ENCODE measurements around the gene MORC4. TPM values are rescaled to one million over a fixed set of nuclear protein-coding genes. Genes with fewer than 3 reads are reported as not detected.

The MORC4 gene
- total and polyA plus RNA-seq, 2 donors from 2014 or later: 8.2 to 12.6 TPM

- Histone ChIP-seq H3K36me3 (ENCODE audit: control insufficient read depth in 2 of 3, insufficient read depth in 3 of 3, low read length in 3 of 3) (peaks cover 0 to 3% (median 0%) of the 10 kb centered on the region in 3 donors), H3K9me3 (ENCODE audit: control insufficient read depth in 2 of 3, insufficient read depth in 1 of 3, low read length in 3 of 3) (no peaks in the 10 kb centered on the region), H3K4me1 (ENCODE audit: control insufficient read depth in 2 of 3, insufficient read depth in 2 of 3, low read depth in 1 of 3, low read length in 3 of 3) (no peaks in the 10 kb centered on the region), H3K9ac (ENCODE audit: low read length in 3 of 3) (no peak overlapping the region), H3K27me3 (ENCODE audit: control insufficient read depth, insufficient read depth, low read length) (no peaks in the 10 kb centered on the region), H3K27ac (ENCODE audit: low read depth in 2 of 2, low read length in 2 of 2) (no peak overlapping the region), H3K4me3 (ENCODE audit: low read length in 3 of 3) (no peak overlapping the region)
- FAIRE-seq (no peak), DNase-seq (no peak)
- TF ChIP-seq, protein P1, sequence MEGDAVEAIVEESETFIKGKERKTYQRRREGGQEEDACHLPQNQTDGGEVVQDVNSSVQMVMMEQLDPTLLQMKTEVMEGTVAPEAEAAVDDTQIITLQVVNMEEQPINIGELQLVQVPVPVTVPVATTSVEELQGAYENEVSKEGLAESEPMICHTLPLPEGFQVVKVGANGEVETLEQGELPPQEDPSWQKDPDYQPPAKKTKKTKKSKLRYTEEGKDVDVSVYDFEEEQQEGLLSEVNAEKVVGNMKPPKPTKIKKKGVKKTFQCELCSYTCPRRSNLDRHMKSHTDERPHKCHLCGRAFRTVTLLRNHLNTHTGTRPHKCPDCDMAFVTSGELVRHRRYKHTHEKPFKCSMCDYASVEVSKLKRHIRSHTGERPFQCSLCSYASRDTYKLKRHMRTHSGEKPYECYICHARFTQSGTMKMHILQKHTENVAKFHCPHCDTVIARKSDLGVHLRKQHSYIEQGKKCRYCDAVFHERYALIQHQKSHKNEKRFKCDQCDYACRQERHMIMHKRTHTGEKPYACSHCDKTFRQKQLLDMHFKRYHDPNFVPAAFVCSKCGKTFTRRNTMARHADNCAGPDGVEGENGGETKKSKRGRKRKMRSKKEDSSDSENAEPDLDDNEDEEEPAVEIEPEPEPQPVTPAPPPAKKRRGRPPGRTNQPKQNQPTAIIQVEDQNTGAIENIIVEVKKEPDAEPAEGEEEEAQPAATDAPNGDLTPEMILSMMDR (IDR thresholded peaks at IDR 0.05; ENCODE audit: borderline replicate concordance, extremely low read depth, insufficient read depth): no peak
- intact Hi-C loops (cut with DNase I): no loop called here
These were observed 36.9 kb downstream of the MORC4 start for GRCh38 chrX:106963111-106963510.

DNA sequence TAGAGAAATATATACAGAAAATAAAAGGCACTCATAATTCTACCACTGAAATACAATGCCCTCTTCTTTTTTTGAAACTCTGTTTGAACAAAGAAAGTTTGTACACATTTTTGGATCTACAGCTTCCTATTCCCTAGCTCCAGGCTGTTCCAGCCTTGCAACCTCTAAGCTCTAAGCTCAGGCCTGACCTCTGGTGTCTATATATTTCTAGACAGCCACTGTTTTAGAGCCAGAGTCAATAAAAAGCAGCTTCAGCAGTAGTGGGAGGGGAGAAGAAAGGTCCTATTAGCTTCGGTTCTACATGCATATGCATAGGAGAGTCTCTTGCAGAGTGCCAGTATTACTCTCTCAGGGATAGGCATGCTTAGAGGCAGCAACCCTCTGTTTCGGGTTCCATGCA lies 40.1 kb downstream of the MORC4 start:
- Histone ChIP-seq H3K9ac (ENCODE audit: low read length in 3 of 3) (no peak overlapping the region), H3K9me3 (ENCODE audit: control insufficient read depth in 2 of 3, insufficient read depth in 1 of 3, low read length in 3 of 3) (no peaks in the 10 kb centered on the region), H3K36me3 (ENCODE audit: control insufficient read depth in 2 of 3, insufficient read depth in 3 of 3, low read length in 3 of 3) (peaks cover 0 to 3% (median 0%) of the 10 kb centered on the region in 3 donors), H3K4me1 (ENCODE audit: control insufficient read depth in 2 of 3, insufficient read depth in 2 of 3, low read depth in 1 of 3, low read length in 3 of 3) (no peaks in the 10 kb centered on the region), H3K27ac (ENCODE audit: low read depth in 2 of 2, low read length in 2 of 2) (no peak overlapping the region), H3K27me3 (ENCODE audit: control insufficient read depth, insufficient read depth, low read length) (peaks cover 3% of the 10 kb centered on the region), H3K4me3 (ENCODE audit: low read length in 3 of 3) (no peak overlapping the region)
- peak in 3 of 5 donors; percentile 11 to 53 (median 35) for DNase-seq
- TF ChIP-seq, protein P1 (IDR thresholded peaks at IDR 0.05; ENCODE audit: borderline replicate concordance, extremely low read depth, insufficient read depth): no peak
- FAIRE-seq: no peak
- intact Hi-C loops (cut with DNase I): loop anchor here (5.0 kb wide), 1 partner anchor 53 kb away; no protein-coding TSS in a partner anchor

GRCh38 chrX:106957856-106958255 lies 42.2 kb downstream of the MORC4 start:
- DNase-seq (no peak), FAIRE-seq (no peak)
- Histone ChIP-seq H3K9me3 (ENCODE audit: control insufficient read depth in 2 of 3, insufficient read depth in 1 of 3, low read length in 3 of 3) (no peaks in the 10 kb centered on the region), H3K9ac (ENCODE audit: low read length in 3 of 3) (no peak overlapping the region), H3K27me3 (ENCODE audit: control insufficient read depth, insufficient read depth, low read length) (peaks cover 3% of the 10 kb centered on the region), H3K36me3 (ENCODE audit: control insufficient read depth in 2 of 3, insufficient read depth in 3 of 3, low read length in 3 of 3) (peaks cover 0 to 3% (median 2%) of the 10 kb centered on the region in 3 donors), H3K4me1 (ENCODE audit: control insufficient read depth in 2 of 3, insufficient read depth in 2 of 3, low read depth in 1 of 3, low read length in 3 of 3) (no peaks in the 10 kb centered on the region), H3K4me3 (ENCODE audit: low read length in 3 of 3) (no peak overlapping the region), H3K27ac (ENCODE audit: low read depth in 2 of 2, low read length in 2 of 2) (no peak overlapping the region)
- TF ChIP-seq, protein P1 (IDR thresholded peaks at IDR 0.05; ENCODE audit: borderline replicate concordance, extremely low read depth, insufficient read depth): no peak
- intact Hi-C loops (cut with DNase I): loop anchor here (5.0 kb wide), 1 partner anchor 51 kb away; no protein-coding TSS in a partner anchor
